Skin epidermis (tissue), 12 donors: ENCODE measurements around the gene YJEFN3.

Experiments
- H3K27ac ChIP-seq, 21 experiments: fragments of 200-600 bp; sonication (generic) in 11 of 21; one replicate each; pipeline ENCODE4 v1.5.0; 2020; ENCODE audit warnings: mild to moderate bottlenecking in 3 of 21, inconsistent platforms in 2 of 21, moderate library complexity in 2 of 21
- H3K4me3 ChIP-seq, 7 experiments: fragments of 200-600 bp; sonication (generic) in 2 of 7; one replicate each; pipeline ENCODE4 v1.5.0; 2020; ENCODE audit warnings: inconsistent platforms in 2 of 7, mild to moderate bottlenecking in 2 of 7, moderate library complexity in 1 of 7

YJEFN3 gene

DNA sequence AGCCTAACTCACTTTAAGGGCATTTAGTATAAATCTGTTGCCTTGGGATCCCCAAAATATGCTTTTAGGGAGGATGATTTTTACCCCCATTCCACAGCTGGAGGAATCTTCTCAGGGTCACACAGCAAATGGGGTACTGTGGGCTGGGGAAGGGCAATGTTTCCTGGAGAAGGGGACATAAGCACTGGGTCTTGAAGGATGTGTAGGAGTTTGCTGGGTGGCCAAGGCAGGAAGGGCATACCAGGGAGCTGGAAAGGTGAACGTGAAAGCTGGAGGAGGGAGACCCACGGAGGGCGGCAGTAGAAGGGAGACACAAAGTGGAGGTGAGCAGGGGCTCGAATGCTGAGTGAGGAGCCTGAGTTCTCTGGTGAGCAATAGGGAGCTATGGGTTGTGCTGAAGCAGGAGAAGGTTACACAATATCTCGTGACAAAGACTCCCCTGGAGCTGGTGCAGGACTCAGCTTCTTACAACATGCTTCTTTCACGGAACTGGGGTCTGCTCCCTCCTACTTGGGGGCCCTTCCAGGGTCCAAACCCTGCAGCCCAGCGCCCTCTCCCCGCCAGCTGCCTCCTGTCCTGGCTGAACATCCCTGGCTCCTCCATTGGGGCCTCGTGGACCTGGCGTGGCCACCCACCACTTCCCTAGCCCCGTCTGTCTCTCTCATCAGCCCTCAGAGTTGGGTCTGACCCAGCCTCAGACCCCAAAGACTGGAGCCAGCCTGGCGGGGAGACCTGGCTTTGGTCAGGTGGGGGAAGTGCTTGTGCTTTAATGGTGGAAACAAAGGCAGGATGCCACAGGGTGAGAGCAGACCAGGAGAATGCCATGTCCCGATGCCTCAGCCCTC, 20.4 kb downstream of the YJEFN3 start:
- Histone ChIP-seq H3K27ac (no peak overlapping the region), H3K4me3 (no peak overlapping the region)

DNA sequence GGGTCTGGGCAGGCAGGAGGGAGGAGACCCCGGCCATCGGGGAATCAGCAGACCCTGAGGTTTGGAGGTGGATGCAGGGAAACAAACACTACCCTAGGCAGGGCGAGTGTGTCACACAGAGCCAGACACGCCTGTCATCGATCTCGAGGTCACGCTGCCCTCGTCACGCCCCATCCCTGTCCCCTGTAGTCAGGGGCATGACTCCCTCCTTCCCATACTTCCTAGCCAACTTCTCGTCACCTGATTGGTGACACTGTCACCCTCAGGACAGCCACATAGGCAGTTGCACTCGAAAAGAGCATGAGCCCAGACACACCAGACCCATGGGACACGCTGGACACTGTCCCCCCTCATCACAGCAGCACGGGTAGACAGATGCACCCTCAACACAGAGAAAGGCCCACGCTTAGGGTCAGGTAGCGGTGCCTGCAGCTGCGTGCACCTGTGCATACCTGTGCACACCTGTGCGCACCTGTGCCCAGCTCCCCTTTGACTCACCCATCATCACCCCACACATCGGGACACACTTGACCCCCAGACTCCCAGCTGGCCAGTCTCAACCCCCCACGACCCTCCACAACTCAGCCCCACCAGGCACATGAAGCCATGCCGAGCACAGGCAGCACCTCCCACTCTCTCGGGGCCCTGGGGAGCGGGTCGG, 21.2 kb downstream of the YJEFN3 start:
- Histone ChIP-seq H3K27ac (no peak overlapping the region), H3K4me3 (no peak overlapping the region)

DNA sequence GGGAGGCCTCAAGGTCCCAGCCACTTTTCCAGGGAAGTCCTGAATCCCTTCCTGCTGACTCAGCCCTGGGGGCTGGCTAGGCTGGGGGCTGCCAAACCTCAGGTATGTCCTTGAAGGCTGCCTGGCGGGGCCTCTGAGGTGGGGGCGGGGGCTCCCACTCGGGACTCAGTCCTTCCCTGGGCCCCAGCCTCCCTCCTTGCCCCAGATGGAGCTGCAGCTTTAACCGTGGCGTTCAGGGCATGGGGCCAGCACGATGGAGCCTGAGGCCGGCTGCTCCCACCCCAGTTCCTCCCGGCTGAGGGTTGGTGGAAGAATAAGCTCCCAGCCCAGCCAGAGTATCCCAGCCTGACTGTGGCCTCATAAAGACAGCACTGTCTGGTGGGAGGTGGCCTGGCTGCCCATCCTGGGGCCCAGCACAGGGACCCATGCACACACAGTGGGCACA, 21.8 kb downstream of the YJEFN3 start:
- Histone ChIP-seq H3K27ac (no peak overlapping the region), H3K4me3 (no peak overlapping the region)

DNA sequence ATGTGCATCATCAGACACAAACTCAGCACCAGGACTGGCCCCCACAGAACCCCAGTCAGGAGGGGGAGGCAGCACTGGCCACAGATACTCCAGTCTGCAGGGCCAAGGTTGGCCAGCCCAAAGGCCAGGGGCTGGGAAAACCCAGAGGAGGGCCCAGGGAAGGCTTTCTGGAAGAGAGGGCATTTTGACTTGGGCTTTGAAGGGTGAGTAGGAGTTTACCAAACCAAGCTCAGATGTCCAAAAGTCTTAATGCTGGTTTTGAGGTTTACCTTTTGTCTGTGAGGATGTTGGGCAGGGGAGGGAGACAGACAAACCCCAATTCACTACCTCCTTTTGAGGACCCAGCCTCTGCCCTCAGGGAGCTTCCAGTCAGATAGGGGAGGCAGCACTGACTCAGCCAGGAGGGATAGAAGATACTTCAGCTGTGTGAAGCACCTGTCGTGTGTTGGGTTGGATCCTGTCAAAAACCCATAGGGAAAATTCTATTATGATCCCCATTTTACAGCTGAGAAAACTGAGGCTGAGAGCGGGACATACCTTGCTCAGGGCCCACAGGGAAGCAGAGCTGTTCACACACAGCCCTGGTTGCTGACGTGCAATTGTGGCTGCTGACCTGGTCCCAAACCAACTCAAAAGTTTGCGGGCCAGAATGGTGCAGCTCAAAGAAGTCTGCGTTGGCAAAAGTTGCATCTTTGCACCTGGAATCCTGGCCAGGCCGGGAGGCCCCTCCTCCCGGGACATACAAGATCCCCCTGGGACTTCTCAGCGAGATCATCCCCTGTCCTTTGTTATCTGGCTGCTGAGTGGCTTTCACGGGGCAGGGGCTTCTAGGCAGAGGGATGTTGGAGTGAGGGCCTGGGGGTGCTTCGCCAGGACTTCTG, 22.5 kb downstream of the YJEFN3 start:
- H3K27ac ChIP-seq = peak overlapping the region in 1 of 21 experiments; percentile 19
- no peak overlapping the region for H3K4me3 ChIP-seq

DNA sequence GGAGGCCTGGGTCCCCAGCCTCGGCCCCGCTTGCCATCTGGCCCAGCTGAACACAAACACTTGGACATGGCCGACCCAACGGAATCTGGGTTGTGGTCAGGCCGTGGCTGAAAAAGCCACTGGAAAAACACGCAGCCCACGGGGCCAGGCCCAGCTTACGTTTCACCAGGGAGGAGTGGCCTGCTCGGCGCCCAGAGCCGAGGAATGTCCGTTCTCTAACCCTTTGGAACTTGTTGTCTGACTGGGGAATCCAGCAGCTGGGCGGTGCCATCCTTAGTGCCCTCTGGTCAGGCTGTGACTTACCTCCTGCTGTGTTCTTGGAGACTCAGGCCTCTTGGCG, 23.1 kb downstream of the YJEFN3 start:
- H3K27ac ChIP-seq = peak overlapping the region in 1 of 21 experiments; percentile 19
- no peak overlapping the region for H3K4me3 ChIP-seq

DNA sequence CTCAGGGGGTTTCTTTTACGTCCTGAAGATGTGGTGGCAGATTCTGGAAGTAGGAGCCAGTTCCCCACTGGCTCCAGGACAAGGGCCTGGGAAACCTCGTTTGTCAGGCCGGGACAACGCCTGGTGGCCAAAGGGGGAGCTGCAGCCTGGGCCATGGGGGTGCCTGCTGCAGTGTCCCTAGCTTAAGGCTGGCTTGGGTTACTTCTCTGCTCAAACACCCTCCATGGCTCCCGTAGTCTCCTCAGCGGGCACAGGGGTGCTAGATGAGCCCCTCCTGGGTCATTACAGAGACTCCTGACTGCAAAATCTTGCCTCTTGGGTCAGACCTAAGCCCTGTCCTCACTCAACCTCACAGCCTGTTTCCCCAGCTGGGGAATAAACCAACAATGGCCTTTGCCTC, 24.1 kb downstream of the YJEFN3 start:
- Histone ChIP-seq H3K27ac (no peak overlapping the region), H3K4me3 (no peak overlapping the region)

DNA sequence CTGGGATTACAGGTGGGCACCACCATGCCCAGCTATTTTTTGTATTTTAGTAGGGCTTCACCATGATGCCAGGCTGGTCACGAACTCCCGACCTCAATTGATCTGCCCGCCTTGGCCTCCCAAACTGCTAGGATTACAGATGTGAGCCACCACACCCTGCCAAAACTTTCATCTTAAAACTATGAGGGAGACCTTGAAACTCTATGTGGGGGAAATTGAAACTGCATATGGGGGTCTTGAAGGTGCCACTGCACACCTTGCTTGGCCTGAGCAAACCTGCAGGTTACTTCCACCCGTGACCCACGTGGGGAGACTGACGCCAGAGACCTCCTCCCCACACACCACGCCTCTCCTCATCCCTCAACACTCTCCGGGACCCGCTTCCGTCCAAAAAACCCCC, 25.0 kb downstream of the YJEFN3 start:
- Histone ChIP-seq H3K27ac (no peak overlapping the region), H3K4me3 (no peak overlapping the region)

DNA sequence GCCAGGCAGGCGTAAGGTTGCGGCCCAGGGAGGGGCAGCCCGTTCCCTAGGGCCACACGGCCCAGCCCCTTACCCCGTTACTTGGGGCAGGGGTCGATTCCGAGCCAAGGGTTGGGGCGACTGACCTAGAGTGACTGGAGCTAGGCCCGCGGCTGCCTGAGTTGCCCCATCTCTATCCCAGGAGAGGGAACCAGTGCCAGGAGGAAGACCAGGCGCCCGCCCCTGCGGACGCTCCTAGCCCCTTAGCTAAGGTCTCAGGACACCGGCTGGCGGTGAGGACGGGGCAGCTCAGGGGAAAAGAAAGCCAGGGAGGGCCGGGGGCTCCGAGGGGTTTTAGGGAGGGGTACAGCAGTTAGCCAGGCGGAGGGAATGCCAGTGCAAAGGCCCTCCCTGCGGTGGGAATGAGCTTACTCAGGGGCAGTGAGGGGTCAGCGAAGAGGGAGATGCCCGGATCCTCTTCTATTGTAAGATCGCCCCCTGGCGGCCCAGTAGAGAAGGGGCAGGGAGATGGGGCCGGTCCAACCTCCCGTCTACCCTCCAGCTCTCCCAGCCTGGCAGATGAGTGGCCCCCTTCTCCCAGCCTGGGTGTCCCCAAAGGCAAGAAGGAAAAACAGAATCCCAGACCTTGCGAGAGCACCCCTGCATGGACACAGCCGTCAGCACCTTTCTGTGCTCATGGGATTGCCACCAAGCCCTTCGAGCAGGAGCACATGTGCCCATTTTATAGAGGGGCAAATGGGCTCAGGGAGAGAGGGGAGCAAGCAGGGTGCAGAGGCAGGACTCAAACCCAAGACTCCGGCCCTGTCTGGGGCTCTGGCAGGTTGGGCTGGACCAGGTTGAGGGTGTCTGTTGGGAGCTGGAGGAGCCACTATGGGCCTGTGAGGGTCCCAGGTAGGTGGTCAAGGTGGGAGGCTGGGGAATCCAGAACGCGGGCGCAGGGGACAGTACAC, 25.6 kb downstream of the YJEFN3 start:
- Histone ChIP-seq H3K4me3 (no peak overlapping the region), H3K27ac (no peak overlapping the region)

DNA sequence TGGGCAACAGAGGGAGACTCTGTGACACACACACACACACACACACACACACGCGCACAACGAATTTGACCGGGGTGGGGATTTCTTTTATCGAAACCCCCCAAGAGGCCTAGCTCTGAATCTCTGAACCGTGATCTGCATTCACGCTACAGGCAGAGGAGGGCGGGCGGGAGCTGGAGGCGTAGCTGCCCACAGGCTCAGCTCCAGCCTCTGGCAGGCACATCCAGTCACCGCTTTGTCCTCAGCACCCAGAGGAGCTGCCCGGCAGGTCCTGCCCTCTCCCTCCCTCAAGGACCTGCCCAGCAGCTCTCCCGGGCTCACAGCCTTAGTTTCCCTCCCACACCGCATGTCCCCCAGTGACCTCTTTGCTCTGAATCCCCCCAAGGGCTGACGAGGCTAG, 29.3 kb downstream of the YJEFN3 start:
- Histone ChIP-seq H3K27ac (no peak overlapping the region), H3K4me3 (no peak overlapping the region)

DNA sequence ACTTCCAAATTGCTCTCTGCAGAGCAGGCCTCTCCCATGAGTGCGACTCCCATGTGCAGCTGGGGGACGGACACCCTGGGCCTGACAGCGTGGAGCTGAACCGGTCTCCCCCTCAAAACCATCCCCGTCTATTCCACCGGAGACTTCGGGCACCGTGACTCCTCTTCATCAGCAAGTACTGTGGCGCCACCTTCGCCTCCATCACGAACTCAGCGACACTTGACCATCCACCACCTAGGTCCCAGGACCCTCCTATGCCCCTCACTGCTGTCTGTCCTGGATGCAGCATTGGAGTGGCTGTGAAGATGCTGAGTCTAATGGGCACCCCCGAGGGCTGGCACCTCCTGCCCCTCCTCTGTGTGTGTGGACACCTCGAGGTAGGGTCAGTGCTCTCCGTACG, 29.9 kb downstream of the YJEFN3 start:
- H3K4me3 ChIP-seq = no peak overlapping the region

DNA sequence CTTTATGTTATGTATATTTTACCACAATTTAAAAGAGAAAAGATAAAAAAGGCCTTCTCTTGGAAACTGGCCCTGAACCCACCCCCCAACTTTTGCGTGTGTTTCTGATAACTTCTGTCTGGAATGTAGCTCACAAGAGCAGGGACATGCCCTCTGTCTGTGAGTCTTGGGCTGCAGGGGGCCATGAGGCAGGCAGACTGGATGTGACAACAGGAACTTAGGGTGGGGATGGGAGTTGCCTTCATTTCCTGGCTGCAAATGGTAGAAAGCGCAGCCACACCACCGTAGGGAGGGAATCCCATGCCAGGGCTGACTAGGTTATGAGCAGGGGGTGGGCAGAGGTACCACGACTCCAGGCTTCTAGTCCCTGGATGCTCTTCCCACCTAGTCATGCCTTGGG, 31.2 kb downstream of the YJEFN3 start:
- Histone ChIP-seq H3K4me3 (no peak overlapping the region), H3K27ac (no peak overlapping the region)

More for the DNA sequence above, 29.9 kb downstream of the YJEFN3 start:
- H3K27ac ChIP-seq = no peak overlapping the region

DNA sequence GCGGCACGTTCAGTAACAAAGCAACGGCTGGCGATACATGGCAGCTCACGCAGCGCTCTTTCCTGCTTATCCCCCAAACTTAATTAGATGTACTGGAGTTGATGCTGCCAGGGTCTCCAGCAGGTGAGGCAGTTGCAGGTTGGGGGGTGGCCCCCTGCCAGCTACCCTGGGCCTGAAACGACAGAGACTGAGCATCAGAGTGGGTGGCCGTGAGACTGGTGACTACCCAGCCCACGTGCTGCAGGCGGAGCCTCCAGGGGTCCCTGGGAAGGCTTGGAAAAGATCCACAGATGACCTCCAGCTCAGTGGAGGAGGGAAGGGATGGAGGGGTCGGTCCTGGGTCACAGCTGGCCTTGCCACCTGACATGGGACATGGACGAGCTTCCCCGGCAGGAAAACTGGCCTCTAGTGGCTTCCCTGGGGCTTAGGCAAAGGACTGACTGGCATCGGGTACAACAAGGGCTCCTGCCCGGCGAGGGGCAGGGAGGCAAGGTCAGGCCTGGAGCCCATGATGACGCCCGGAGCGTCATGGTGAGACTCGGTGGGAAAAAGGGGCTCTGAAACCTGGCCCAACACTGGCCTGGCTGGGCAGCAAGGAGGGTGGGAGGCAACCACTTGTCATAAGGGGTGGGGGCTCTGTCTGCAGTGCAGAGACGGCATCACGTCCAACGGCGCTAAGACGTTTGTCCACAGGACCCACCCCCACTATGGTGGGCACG, 33.4 kb downstream of the YJEFN3 start:
- H3K27ac ChIP-seq = no peak overlapping the region
- no peak overlapping the region for H3K4me3 ChIP-seq

DNA sequence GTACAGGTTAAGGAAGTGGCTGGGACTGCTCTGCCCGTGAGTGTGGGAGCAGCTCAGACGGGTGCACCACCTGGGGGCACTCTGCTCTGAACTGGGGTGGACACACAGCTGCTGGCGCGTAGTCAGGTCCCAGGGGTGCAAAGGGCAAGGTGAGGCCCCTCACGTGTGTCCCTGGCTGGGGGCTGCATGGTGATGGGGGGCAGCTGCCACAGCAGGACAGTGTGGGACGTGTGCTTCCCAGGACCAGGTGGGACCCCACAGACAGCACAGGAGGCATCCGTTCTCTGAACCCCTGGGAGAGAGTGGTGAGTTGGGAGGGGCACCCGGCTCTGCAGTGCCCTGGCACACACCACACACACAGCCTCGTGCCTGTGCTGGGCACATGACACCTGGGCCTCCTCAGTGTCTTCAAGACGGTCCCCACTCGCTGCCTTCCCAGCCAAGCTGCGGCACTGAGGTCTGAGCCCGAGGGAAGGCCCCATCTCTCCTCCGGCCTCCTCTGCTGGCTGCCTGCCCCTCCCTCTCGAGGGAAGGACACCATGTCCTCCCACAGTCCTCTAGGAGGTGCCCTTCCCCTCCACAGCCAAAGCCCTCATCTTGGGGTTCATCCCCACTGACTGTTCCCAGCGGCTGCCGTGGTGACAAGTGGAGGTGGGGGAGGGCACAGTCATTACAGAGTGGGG, 34.1 kb downstream of the YJEFN3 start:
- Histone ChIP-seq H3K27ac (no peak overlapping the region), H3K4me3 (no peak overlapping the region)

DNA sequence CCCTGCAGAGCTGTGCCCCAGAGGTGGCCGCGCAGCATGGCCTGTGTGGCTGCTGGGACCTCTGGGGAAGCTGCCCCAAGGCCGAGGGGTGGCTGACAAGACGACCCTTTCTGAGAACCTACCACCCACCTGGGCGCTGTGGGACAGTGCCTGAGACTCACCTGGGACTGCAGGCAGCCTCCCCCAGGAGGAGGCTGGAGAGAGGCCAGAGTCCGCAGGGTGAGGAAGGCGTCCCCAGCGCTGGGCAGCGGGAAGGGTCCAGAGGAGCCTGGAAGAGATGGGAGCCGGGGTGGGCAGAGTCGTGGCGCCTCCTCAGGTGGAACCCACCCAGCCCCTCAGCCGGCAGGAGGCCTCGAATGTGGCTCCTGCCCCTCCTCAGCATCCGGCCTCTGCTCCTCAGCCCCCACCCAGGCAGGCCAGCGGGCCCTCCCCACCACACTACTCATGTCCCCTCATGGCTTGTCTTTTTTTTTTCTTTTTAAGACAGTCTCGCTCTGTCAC, 34.7 kb downstream of the YJEFN3 start:
- Histone ChIP-seq H3K27ac (no peak overlapping the region), H3K4me3 (no peak overlapping the region)

DNA sequence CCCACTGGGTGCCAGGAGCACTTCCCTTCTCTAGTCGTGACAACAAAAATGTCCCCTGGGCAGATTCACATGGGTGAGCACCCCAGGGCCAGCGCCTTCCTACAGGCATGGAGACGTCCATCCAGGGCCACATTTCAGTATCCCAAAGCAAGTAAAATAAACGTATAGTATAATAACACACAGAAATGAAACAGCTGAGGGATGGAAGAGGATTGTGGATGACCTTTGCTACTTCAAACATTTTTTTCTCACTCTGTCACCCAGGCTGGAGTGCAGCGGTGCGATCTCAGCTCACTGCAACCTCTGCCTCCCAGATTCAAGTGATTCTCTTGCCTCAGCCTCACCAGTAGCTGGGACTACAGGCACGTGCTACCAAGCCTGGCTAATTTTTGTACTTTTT, 37.6 kb downstream of the YJEFN3 start:
- no peak overlapping the region for H3K27ac ChIP-seq
- H3K4me3 ChIP-seq = no peak overlapping the region

DNA sequence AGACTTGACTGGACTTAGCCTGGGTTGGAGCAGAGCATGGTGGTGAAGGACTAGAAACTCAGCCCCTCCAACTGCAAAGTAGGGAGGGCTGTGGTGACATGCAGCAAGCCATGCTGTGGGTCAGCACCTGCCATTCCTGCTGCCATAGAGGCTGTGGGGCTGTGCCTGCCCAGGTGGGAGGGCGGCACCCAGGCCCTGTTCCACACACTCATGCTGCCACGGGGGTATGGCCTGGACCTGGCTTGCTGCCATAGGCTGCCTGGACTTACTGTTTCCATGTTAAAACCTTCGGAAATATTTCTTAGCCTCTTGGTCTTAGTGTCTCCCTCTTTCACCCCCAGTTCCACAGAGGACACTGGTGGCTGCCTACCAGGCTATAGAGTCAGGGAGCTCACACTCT, 38.7 kb downstream of the YJEFN3 start:
- H3K4me3 ChIP-seq = no peak overlapping the region
- no peak overlapping the region for H3K27ac ChIP-seq

DNA sequence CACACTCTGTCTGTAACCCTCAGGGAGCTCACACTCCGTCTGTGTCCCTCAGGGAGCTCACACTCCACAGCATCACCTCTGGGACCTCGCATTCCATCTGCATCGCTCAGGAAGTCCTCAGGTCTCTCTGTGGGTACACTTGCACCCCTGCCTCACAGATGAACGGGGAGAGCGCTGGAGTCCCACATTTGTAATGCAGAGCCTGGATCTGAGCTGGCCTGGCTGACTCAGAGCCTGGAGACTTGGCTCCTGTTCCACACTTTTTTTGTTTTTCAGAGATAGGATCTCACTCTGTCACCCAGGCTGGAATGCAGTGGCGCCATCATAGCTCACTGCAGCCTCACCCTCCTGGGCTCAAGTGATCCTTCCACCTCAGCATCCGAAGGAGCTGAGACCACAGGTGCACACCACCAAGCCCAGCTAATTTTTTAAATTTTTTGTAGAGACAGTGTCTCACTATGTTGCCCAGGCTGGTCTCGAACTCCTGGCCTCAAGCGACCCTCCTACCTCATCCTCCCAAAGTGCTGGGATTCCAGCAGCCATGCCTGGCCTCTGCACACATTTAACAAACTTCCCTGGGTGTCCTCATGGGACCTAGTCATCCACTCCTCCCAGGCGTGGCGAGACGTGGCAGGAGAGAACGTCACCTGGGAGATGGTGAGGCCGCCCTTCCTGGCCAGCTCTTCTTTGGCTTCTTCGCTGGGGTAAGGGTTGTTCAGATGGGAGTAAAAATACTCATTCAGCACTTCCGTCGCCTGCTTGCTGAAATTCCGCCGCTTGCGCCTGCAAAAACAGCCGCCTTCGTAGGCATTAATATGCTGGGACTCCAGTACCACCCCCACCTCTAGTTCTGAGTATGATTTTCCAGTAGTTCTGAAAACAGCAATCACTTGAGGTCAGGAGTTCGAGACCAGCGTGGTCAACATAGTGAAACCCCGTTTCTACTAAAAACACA, 40.4 kb downstream of the YJEFN3 start:
- H3K27ac ChIP-seq = no peak overlapping the region
- no peak overlapping the region for H3K4me3 ChIP-seq
